SIG-M5 treated with dmso at 0.1 percent for 504 hours (cell line): Measurements from ENCODE around the gene UQCRC1.
A peak's percentile ranks its signal among the peaks of the same experiment; 100 is the strongest.

Experiments
- DNase-seq: peaks from one replicate; lab custom pipeline; 2025; ENCODE audit not compliant: unreplicated experiment; lab: John Stamatoyannopoulos, UW

The UQCRC1 gene

DNA sequence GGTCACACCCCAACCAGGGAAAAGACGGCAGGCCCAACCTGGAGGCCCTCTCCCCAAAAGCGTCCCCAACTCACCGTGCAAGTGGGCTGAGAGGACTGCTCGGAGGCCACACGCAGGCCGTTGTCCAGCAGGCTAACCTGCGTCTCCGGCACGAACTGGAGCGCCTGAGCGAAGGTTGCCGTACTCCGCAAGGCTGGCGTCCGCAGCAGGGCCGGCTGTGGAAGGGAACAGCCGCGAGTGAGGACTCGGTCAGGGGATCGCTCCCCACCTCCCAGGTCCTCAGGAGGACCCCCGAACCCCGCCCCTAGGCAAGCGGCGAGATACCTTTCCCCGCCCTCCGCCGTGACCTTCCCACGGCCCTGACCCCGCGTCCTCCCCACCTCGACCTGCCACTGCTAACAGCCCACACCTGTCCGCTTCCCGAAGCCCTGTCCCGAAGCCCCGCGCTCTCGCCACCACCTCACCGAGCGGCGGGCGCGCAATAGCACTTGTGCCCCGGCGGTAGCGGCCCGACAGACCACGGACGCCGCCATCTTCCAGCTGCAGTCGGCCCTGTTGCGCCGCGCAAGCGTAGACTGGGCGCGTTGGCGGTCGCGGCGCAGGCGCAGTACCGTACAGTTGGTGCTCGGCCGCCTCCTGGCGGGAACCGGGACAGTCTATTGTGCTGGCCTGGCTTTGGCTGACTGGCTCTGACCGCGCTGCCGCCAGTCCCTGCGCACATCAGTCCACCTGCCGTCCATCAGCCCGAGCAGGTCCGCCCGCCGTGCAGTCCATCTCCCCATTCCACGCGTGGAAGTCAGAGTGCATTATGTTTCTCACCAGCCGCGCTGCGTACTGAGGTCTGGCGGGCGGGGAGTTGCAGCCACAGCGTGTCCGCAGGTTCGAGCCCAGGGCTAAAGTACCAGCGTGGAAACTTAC is at the start of gene UQCRC1:
Gene UQCRC1 (minus strand): TSS at position 559 of the 918 bp plus-strand sequence. CDS start 26 bp downstream, at position 533.
- DNase-seq = peak; percentile 88

DNA sequence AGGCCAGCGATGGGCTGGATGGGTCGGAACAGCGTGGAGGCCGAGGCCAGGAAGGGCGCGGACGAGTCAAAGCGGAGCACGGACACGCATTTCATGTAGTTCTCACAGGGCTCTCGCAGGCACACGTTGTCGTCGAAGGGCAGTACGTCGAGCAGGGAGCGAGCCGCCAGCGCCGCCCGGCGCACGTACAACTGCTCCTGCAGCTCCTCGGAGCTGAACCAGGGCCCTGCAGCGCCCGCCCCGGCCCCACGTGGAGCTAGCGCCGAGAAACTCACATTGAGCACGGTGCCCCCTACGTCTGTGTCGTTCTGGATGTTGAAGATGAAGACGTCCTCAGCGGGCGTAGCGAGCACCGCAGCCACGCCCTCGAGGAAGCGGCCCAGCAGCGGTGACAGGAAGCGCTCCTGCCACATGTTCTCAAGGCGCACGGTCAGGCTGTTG is 47.4 kb upstream of the UQCRC1 start:
- DNase-seq = no peak

GRCh38 chr3:48656061-48656840 is 46.8 kb upstream of the UQCRC1 start:
- DNase-seq = peak; percentile 23

GRCh38 chr3:48655606-48656005 is 46.2 kb upstream of the UQCRC1 start:
- no peak for DNase-seq

- DNase-seq = no peak
Measured at GRCh38 chr3:48655063-48655462, 45.6 kb upstream of the UQCRC1 start.

DNA sequence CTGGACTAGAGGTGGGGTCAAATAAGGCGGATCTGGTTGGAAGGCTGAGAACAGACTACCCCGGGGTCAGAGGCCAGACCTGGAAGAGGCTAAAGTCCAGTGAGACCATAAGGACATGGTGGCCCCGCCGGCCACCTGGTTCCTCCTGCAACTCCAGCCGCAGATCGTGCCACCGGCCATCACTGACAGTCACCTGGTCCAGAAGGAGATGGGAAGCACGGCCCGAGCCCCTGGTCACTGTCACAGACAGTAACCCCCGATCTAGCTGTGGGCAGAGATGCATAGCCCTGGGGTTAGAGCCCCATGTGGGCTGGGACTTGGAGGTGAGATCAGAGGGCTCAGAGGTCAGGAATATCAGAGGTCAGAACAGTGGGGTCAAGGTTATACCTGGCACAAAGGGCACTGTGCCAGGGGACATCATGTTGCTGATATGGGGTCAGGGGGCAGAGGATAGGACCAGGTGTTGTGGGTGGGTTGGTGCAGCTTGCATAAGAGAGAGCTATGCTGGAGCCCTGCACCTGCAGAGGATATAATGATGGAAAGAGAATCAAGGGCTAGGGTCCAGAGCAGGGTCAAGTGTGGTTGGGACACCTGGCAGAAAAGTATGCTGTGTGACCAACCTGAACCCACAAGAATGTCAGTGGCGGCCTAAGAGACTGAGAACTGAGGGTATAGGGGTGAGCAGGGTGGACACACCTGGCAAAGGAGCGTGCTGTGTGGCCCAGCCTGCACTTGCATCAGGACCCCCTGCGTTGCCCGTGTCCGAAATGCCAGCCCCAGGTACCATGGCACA is 43.7 kb upstream of the UQCRC1 start:
- no peak for DNase-seq

GRCh38 chr3:48651771-48652170 is 42.3 kb upstream of the UQCRC1 start:
- no peak for DNase-seq

DNA sequence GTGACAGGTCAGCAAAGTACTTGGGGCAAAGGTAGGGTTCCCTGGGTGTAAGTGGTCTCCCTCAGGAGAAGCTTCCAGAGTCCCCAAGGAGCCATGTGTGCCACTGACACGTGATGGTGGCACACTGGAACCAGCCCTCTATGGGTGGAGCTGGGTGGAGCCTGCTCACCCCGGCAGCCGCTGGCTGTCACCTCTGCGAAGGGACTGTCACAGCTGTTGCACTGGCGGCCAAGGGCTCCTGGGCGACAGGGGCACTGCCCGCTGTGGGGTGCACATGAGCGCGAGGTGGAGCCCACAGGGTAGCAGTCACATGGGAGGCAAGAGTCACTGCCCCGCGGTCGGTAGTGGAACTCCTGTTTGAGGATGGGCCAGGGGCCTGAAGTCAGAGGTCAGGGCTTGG is 41.3 kb upstream of the UQCRC1 start:
- DNase-seq = no peak

GRCh38 chr3:48648188-48648850 is 38.9 kb upstream of the UQCRC1 start:
- DNase-seq = no peak

GRCh38 chr3:48647714-48648113 is 38.3 kb upstream of the UQCRC1 start:
- DNase-seq = no peak

DNA sequence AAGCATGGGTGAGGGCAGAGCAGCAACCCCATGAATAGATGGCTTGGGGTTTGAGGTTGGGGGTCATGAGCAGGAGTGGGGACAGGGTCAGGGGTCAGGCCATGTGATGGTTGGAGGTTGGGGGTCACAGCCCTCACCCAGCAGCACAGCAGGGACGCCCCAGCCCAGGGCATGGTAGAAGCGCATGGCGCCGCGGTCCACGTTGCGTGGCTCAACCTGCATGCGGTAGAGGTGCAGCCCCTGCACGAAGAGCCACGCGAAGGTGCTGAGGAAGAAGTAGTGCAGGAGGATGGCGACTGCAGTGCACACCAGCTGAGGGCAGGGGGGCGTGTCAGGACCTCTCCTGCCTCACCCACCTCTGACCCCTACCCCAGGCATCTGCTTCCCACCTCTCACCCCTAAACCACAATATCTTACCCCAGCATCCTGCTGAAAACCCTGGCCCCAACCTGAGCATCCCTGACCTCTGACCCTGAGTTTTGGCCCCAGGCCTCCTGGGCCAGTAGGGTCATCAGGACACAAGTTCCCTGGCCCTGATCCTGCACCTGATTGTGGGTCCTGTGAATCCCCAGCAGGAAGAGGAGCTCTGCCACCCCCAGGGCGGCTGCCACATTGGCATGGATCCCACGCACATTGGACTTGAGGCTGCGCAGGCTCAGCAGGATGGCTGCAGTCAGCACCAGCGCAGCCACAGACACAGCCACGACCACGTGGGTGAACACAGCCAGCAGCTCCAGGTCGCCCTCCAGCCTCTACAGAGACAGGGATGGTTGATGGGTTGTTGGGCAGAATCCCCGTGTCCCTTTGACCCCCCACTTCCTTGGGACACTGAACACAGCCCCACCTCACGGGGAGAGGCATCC is 35.7 kb upstream of the UQCRC1 start:
- DNase-seq = no peak

GRCh38 chr3:48642605-48643004 is 33.2 kb upstream of the UQCRC1 start:
- DNase-seq = no peak

DNA sequence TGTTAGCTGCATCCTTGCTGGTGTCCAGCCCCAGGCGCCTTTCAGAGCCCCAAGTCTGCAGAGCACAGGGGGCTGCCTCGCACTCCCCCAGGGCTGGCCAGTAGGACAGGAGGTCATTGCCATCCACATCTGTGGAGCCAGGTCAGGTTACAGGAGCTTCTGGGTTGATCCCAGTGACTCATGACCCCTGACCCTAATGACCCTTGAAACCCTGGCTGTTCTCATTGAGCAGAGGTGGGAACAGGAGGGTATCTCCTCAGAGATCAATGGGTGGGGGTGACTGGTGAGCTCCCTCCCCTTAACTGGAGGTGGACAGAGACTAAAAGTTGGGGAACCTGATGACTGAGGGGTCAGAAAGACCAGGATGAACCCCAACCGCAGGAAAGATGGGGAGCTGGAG is 31.9 kb upstream of the UQCRC1 start:
- no peak for DNase-seq

- DNase-seq = no peak
Measured at GRCh38 chr3:48639944-48640606, 30.6 kb upstream of the UQCRC1 start.

DNA sequence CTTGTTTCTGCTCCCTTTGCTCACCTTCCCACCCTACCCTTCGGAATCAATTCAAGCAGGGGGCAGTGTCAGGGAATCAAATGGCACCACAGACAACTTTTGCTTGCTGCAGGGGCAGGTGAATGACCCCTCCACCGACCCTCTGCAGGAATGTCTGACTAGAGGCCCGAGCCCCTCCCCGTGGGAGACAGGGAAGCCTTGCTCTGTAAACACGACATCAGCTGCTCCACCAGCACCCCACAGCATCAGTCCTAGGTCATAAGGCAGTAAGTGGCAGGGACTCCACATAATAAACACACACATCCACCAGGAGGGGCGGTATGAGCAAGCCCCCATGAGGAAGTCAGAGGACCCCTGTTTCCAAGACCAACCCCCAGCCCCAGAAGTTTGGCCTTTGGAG is 27.9 kb upstream of the UQCRC1 start:
- DNase-seq = no peak

GRCh38 chr3:48636149-48636655 is 26.8 kb upstream of the UQCRC1 start:
- no peak for DNase-seq

DNA sequence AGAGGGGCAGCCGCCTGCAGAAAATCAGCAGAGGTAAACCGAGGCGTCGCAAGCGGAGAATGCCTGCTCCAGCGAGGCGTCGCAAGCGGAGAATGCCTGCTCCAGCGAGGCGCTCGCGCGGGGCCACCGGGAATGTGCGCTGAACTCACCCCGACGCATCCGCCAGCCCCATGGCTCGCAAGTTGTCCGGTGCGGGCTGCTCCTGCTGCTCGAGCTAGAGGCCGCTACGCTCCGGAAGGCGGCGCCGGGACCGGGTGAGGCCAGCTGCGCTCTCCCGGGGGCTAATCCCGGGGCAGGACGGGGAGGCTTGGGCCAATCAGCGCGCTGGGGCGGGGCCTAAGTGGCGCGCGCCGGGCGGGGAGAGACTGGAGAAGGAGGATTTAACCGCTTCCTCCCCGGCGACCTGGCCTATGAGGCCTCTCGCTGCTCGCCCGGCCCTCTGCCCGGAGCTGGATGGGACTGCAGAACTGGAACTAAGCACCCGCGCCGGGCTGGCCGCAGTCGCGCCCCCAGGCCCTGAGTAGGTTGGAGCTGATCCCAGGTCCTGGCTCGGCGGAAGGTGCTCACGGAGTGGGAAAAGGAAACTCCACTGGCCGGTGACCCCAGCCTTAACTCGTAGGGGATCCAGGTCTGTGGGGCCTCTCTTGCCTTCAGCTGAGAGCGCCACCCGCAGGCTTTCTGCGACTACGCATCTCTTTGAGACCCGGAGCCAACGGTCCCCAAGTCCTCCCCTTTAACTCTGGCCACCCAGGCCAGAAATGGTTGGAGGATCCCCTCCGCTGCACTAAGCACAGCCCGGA is 26.0 kb upstream of the UQCRC1 start, which contains the start of gene SLC26A6:
Gene SLC26A6 (minus strand): TSS at position 240 of the 800 bp plus-strand sequence. CDS start 68 bp downstream, at position 172.
- DNase-seq = peak; percentile 93

DNA sequence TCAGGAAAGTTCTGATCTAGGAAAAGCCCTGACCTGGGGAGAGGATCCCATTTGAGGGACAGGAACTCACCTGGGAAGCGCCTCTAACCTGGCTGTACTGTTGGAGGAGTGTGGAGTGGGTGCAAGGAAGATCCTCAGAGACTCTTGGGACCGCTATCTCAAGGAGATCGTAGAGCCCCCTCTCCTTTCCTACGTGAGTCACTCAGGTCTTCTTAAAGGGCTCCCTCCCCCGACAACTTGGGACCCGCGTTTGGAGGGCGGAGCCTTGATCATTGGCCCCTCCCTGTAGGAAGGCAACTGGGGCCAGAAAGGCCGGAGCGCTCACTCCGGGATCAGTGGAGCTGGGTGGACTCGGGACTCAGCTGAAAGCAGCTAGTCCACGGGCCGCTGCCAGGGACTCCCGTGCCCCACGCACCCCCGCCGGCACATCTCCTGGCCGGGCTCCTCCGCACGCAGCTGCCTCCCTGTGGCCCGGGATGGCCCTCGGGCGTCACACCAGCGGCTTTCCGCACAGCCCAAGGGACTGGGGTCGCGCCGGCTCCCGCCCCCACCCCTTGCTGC is 25.3 kb upstream of the UQCRC1 start:
- DNase-seq = peak; percentile 37
